ENCODE data around the gene PDE6B. TPM values are rescaled to one million over a fixed set of nuclear protein-coding genes. Genes with fewer than 3 reads are reported as not detected.
"Not testable (repeated sequence)": the region's sequence is repeated elsewhere in the genome, so short reads cannot be mapped to it uniquely, and the experiment has no call there.

PDE6B gene
- total and polyA plus RNA-seq, 4 donors: 2.7 to 24.6 (median 12.0) TPM

DNA sequence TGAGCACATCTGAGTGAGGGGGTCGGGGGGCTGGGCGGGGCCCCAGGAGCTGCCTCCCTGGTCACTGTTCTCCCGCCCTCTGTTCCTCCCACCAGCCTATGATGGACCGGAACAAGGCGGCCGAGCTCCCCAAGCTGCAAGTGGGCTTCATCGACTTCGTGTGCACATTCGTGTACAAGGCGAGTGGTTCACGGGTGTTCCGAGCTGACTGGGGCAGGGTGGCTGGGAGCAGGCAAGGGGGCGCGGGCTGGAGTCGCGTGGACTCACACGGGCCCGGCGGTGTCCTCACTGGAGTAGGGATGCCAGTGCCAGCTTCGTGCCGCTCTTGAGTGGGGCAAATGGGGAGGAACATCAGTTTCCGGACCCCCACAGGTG lies 41.0 kb downstream of the PDE6B start:
- DNase-seq: peak in 1 of 3 donors; percentile 11
- H3K4me3 ChIP-seq: no peak overlapping the region
- peaks cover 0 to 7% (median 0%) of the 10 kb centered on the region in 5 donors for H3K4me1 ChIP-seq (ENCODE audit: control insufficient read depth in 5 of 5, insufficient read depth in 5 of 5, low read length in 5 of 5)
- peaks cover 0 to 2% (median under 1%) of the 10 kb centered on the region in 4 donors for H3K36me3 ChIP-seq (ENCODE audit: control insufficient read depth in 4 of 4, insufficient read depth in 4 of 4, low read length in 4 of 4)
- H3K27ac ChIP-seq (ENCODE audit: low read depth in 1 of 2, low read length in 1 of 2): no peak overlapping the region
- TF ChIP-seq, protein P1, sequence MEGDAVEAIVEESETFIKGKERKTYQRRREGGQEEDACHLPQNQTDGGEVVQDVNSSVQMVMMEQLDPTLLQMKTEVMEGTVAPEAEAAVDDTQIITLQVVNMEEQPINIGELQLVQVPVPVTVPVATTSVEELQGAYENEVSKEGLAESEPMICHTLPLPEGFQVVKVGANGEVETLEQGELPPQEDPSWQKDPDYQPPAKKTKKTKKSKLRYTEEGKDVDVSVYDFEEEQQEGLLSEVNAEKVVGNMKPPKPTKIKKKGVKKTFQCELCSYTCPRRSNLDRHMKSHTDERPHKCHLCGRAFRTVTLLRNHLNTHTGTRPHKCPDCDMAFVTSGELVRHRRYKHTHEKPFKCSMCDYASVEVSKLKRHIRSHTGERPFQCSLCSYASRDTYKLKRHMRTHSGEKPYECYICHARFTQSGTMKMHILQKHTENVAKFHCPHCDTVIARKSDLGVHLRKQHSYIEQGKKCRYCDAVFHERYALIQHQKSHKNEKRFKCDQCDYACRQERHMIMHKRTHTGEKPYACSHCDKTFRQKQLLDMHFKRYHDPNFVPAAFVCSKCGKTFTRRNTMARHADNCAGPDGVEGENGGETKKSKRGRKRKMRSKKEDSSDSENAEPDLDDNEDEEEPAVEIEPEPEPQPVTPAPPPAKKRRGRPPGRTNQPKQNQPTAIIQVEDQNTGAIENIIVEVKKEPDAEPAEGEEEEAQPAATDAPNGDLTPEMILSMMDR (IDR thresholded peaks at IDR 0.05; ENCODE audit: control extremely low read depth, extremely low read depth): no peak
- H3K9ac ChIP-seq (ENCODE audit: insufficient read depth in 1 of 2, low read length in 2 of 2): no peak overlapping the region
- ATAC-seq (ENCODE audit: insufficient read depth, low FRiP score): no peak
- WGBS, 2 donors: 86 to 93% methylated on average over 22 of the region's 22 CpGs
- no peaks in the 10 kb centered on the region for H3K27me3 ChIP-seq (ENCODE audit: control insufficient read depth in 3 of 3, insufficient read depth in 3 of 3, low read length in 2 of 3)
- no peaks in the 10 kb centered on the region for H3K9me3 ChIP-seq (ENCODE audit: control insufficient read depth in 4 of 4, insufficient read depth in 3 of 4, low read length in 3 of 4)

DNA sequence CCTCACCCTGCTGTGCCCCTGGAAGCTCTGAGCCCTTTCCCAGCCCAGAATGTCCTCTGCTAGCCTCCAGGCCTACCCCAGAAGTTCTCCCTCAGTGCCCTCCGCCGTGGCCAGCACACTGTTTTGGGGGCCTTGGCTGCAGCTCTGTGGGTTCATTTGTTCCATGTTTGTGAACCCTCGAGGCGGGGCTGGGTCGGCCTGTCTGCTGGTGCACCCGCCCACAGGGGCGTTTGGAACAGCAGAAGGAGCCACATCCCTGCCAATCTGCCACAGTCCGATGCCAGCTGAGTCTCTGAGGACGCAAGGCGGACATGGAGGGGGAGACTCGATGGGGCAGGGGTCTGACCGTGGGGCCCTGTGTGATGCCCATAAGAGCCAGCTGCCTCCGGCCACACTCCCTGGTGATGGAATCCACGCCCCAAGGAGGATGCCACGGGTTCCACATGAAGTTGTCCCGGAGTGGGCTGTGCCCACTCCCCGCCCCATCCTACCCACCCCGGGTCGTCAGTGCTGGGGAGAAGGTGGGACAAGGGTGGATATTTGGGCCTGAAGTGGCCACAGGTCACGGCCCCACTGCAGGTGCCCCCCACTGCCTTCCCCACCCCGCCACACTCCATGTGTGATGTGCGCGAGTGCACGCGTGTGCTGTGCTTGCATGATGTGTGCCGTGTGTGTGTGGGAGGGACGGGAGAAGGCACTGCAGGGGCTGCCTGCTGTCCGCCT lies 41.6 kb downstream of the PDE6B start:
- TF ChIP-seq, protein P1 (IDR thresholded peaks at IDR 0.05; ENCODE audit: control extremely low read depth, extremely low read depth): no peak
- H3K4me3 ChIP-seq: no peak overlapping the region
- no peaks in the 10 kb centered on the region for H3K9me3 ChIP-seq (ENCODE audit: control insufficient read depth in 4 of 4, insufficient read depth in 3 of 4, low read length in 3 of 4)
- no peak for ATAC-seq (ENCODE audit: insufficient read depth, low FRiP score)
- DNase-seq: no peak
- no peaks in the 10 kb centered on the region for H3K27me3 ChIP-seq (ENCODE audit: control insufficient read depth in 3 of 3, insufficient read depth in 3 of 3, low read length in 2 of 3)
- H3K27ac ChIP-seq (ENCODE audit: low read depth in 1 of 2, low read length in 1 of 2): no peak overlapping the region
- 88 to 91% methylated on average over 27 to 28 of the region's 28 CpGs for WGBS, 2 donors
- no peak overlapping the region for H3K9ac ChIP-seq (ENCODE audit: insufficient read depth in 1 of 2, low read length in 2 of 2)
- peaks cover 1 to 7% (median 5%) of the 10 kb centered on the region in 4 donors for H3K36me3 ChIP-seq (ENCODE audit: control insufficient read depth in 4 of 4, insufficient read depth in 4 of 4, low read length in 4 of 4)
- peaks cover 0 to 8% (median 0%) of the 10 kb centered on the region in 5 donors for H3K4me1 ChIP-seq (ENCODE audit: control insufficient read depth in 5 of 5, insufficient read depth in 5 of 5, low read length in 5 of 5)

DNA sequence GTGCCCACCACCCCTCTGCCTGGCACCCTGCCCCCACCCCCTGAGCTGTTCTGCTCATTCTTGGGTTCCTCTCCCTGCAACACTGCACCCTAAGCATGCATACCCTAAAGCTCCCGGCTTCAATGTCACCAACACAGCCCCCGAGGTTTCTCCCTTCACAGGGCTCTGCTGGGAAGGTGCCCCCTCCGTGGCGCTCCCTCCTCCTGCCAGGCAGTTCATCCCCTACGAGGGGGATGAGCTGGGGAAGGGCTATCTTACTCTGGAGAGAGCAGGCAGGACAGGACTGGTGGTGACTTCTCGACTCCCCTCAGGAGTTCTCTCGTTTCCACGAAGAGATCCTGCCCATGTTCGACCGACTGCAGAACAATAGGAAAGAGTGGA lies 42.2 kb downstream of the PDE6B start:
- no peaks in the 10 kb centered on the region for H3K9me3 ChIP-seq (ENCODE audit: control insufficient read depth in 4 of 4, insufficient read depth in 3 of 4, low read length in 3 of 4)
- H3K4me1 ChIP-seq (ENCODE audit: control insufficient read depth in 5 of 5, insufficient read depth in 5 of 5, low read length in 5 of 5): peaks cover 0 to 8% (median 0%) of the 10 kb centered on the region in 5 donors
- H3K27me3 ChIP-seq (ENCODE audit: control insufficient read depth in 3 of 3, insufficient read depth in 3 of 3, low read length in 2 of 3): no peaks in the 10 kb centered on the region
- ATAC-seq (ENCODE audit: insufficient read depth, low FRiP score) (no peak), DNase-seq (no peak)
- 65 to 67% methylated on average over 10 of the region's 10 CpGs for WGBS, 2 donors
- H3K4me3 ChIP-seq: no peak overlapping the region
- H3K36me3 ChIP-seq (ENCODE audit: control insufficient read depth in 4 of 4, insufficient read depth in 4 of 4, low read length in 4 of 4): peaks cover 6 to 12% (median 10%) of the 10 kb centered on the region in 4 donors
- H3K27ac ChIP-seq (ENCODE audit: low read depth in 1 of 2, low read length in 1 of 2): no peak overlapping the region
- no peak overlapping the region for H3K9ac ChIP-seq (ENCODE audit: insufficient read depth in 1 of 2, low read length in 2 of 2)
- TF ChIP-seq, protein P1 (IDR thresholded peaks at IDR 0.05; ENCODE audit: control extremely low read depth, extremely low read depth): no peak

DNA sequence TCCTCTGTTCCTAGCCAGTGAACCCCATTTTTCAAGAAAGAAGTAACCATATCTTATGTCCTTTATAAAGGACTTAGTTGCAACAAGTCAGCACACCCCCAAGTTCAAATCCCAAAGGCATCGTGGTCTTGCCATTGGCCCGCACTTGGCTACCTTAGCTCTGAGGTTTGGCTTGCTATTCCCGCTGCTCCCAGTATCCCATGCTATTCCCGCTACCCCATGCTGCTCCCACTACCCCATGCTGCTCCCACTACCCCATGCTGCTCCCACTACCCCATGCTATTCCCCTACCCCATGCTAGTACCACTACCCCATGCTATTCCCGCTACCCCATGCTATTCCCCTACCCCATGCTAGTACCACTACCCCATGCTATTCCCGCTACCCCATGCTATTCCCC lies 42.8 kb downstream of the PDE6B start:
- H3K4me3 ChIP-seq; ATAC-seq (ENCODE audit: insufficient read depth, low FRiP score); H3K27me3 ChIP-seq (ENCODE audit: control insufficient read depth in 3 of 3, insufficient read depth in 3 of 3, low read length in 2 of 3); H3K4me1 ChIP-seq (ENCODE audit: control insufficient read depth in 5 of 5, insufficient read depth in 5 of 5, low read length in 5 of 5); H3K9ac ChIP-seq (ENCODE audit: insufficient read depth in 1 of 2, low read length in 2 of 2); H3K9me3 ChIP-seq (ENCODE audit: control insufficient read depth in 4 of 4, insufficient read depth in 3 of 4, low read length in 3 of 4); DNase-seq; H3K27ac ChIP-seq (ENCODE audit: low read depth in 1 of 2, low read length in 1 of 2): not testable (repeated sequence)
- WGBS, 2 donors: 93 to 96% methylated on average over 6 of the region's 6 CpGs
- H3K36me3 ChIP-seq (ENCODE audit: control insufficient read depth in 4 of 4, insufficient read depth in 4 of 4, low read length in 4 of 4): peaks cover 6 to 13% (median 12%) of the 10 kb centered on the region in 4 donors

DNA sequence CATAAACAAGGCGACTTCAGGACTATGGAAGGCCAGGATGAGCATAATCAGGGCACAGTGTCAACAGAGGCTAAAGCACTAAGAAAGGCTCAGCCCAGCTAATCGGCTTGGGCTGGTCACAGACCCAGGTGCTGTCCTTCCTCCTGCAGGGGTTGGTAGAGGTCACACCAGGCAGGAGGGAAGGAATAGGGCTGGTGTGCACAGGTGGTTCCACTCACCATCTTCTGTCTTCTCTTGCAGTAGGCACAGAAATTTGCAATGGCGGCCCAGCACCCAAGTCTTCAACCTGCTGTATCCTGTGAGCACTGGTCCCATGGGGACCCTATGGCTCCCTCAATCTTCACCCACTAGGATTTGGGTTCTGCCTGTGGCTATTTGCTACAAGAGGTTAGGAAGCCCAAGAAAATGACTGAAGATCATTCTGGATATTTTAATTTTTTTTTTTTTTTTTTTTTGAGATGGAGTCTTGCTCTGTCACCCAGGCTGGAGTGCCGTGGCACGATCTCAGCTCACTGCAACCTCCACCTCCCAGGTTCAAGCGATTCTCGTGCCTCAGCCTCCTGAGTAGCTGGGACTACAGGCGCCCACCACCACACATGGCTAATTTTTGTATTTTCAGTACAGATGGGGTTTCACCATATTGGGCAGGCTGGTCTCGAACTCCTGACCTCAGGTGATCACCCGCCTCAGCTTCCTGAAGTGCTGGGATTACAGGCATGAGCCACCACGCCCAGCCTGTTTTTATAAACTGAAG lies 44.6 kb downstream of the PDE6B start:
- H3K36me3 ChIP-seq (ENCODE audit: control insufficient read depth in 4 of 4, insufficient read depth in 4 of 4, low read length in 4 of 4): peaks cover 6 to 13% (median 12%) of the 10 kb centered on the region in 4 donors
- not testable (repeated sequence) for H3K9ac ChIP-seq (ENCODE audit: insufficient read depth in 1 of 2, low read length in 2 of 2); H3K27ac ChIP-seq (ENCODE audit: low read depth in 1 of 2, low read length in 1 of 2); H3K4me1 ChIP-seq (ENCODE audit: control insufficient read depth in 5 of 5, insufficient read depth in 5 of 5, low read length in 5 of 5); H3K27me3 ChIP-seq (ENCODE audit: control insufficient read depth in 3 of 3, insufficient read depth in 3 of 3, low read length in 2 of 3); H3K4me3 ChIP-seq; ATAC-seq (ENCODE audit: insufficient read depth, low FRiP score); H3K9me3 ChIP-seq (ENCODE audit: control insufficient read depth in 4 of 4, insufficient read depth in 3 of 4, low read length in 3 of 4); DNase-seq
- WGBS, 2 donors: 96 to 98% methylated on average over 11 of the region's 11 CpGs
